HEK293 (cell line): ENCODE measurements around the gene PLCL2.

Source experiments
- CTCF ChIA-PET: fragments of 350-600 bp; formaldehyde crosslinking; extraction: SDS; loops from one replicate; lab custom pipeline; 2021; ENCODE audit warnings: antibody characterized with exemption; lab: Yijun Ruan, JAX
- POLR2A ChIA-PET: fragments of 300-600 bp; formaldehyde crosslinking; extraction: SDS; loops from one replicate; lab custom pipeline; 2020; ENCODE audit warnings: antibody characterized with exemption, inconsistent platforms; lab: Yijun Ruan, JAX
- H3K27ac ChIP-seq: fragments of 200-500 bp; sonication (Bioruptor generic); 2 replicates; pipeline ENCODE4 v1.5.1; 2014; ENCODE audit warnings: low read depth, low read length, control low read depth, inconsistent platforms; ENCODE audit errors: extremely low read depth
- H3K36me3 ChIP-seq, 2 experiments: fragments of 200-500 bp in 1 of 2; sonication (Bioruptor generic) in 1 of 2; 1 replicate in 1 of 2; 2 replicates in 1 of 2; pipeline ENCODE4 v1.5.1; 2014 to 2017; ENCODE audit warnings: inconsistent platforms in 2 of 2, low read length in 2 of 2; ENCODE audit not compliant: control insufficient read depth in 2 of 2, insufficient read depth in 1 of 2
- H3K4me1 ChIP-seq: fragments of 200-500 bp; sonication (Bioruptor generic); 2 replicates; pipeline ENCODE4 v1.5.1; 2014; ENCODE audit warnings: mild to moderate bottlenecking, low read length, inconsistent platforms; ENCODE audit not compliant: control insufficient read depth, insufficient read depth
- H3K4me3 ChIP-seq: 2 replicates; pipeline ENCODE4 v1.5.1; 2011; ENCODE audit warnings: low read depth, mild to moderate bottlenecking, control low read depth, low read length, moderate library complexity
- H3K9me3 ChIP-seq: fragments of 200-500 bp; sonication (Bioruptor generic); 2 replicates; pipeline ENCODE4 v1.5.1; 2014; ENCODE audit warnings: low read depth, low read length, inconsistent platforms; ENCODE audit not compliant: control insufficient read depth, insufficient read depth
- BCL11A ChIP-seq: fragments of 450-650 bp; formaldehyde crosslinking; IDR thresholded peaks from 2 replicates; pipeline ENCODE4 v1.5.1; 2016; ENCODE audit warnings: low read depth, missing biosample characterization, missing genetic modification characterization
- GLI2 ChIP-seq: fragments of 450-650 bp; formaldehyde crosslinking; IDR thresholded peaks from 2 replicates; pipeline ENCODE4; 2017; ENCODE audit warnings: missing biosample characterization, missing genetic modification characterization, low read depth, borderline replicate concordance
- GLIS2 ChIP-seq: fragments of 450-650 bp; formaldehyde crosslinking; IDR thresholded peaks from 2 replicates; pipeline ENCODE4 v1.5.1; 2016; ENCODE audit warnings: missing biosample characterization, missing genetic modification characterization
- KLF1 ChIP-seq: fragments of 450-650 bp; formaldehyde crosslinking; IDR thresholded peaks from 2 replicates; pipeline ENCODE4 v1.5.1; 2016; ENCODE audit warnings: missing biosample characterization, missing genetic modification characterization
- KLF16 ChIP-seq: fragments of 450-650 bp; formaldehyde crosslinking; IDR thresholded peaks from 2 replicates; pipeline ENCODE4 v1.5.1; 2017; ENCODE audit warnings: missing biosample characterization, missing genetic modification characterization
- KLF8 ChIP-seq: fragments of 450-650 bp; formaldehyde crosslinking; IDR thresholded peaks from 2 replicates; pipeline ENCODE4 v1.5.1; 2016; ENCODE audit warnings: missing biosample characterization, missing genetic modification characterization
- MZF1 ChIP-seq: fragments of 450-650 bp; formaldehyde crosslinking; IDR thresholded peaks from 2 replicates; pipeline ENCODE4 v1.5.1; 2017; ENCODE audit warnings: missing biosample characterization, missing genetic modification characterization, borderline replicate concordance
- OSR2 ChIP-seq: fragments of 450-650 bp; formaldehyde crosslinking; IDR thresholded peaks from 2 replicates; pipeline ENCODE4 v1.5.1; 2016; ENCODE audit warnings: missing biosample characterization, missing genetic modification characterization
- PBX3 ChIP-seq: sonication (generic); formaldehyde crosslinking; IDR thresholded peaks from 2 replicates; pipeline ENCODE4 v1.8.1; 2022; ENCODE audit warnings: mild to moderate bottlenecking, moderate library complexity, missing genetic modification reagents
- ZBTB1 ChIP-seq: fragments of 450-650 bp; formaldehyde crosslinking; IDR thresholded peaks from 2 replicates; pipeline ENCODE4 v1.5.1; 2016; ENCODE audit warnings: missing biosample characterization, missing genetic modification characterization
- ZEB2 ChIP-seq: fragments of 450-650 bp; formaldehyde crosslinking; IDR thresholded peaks from 2 replicates; pipeline ENCODE4 v1.5.1; 2016; ENCODE audit warnings: missing biosample characterization, missing genetic modification characterization
- ZIC2 ChIP-seq: fragments of 450-650 bp; formaldehyde crosslinking; IDR thresholded peaks from 2 replicates; pipeline ENCODE4 v1.5.1; 2016; ENCODE audit warnings: missing biosample characterization, missing genetic modification characterization
- ZNF341 ChIP-seq: fragments of 450-650 bp; formaldehyde crosslinking; IDR thresholded peaks from 2 replicates; pipeline ENCODE4; 2016; ENCODE audit warnings: low read depth, missing biosample characterization, missing genetic modification characterization
- ZNF362 ChIP-seq: fragments of 450-650 bp; formaldehyde crosslinking; IDR thresholded peaks from 2 replicates; pipeline ENCODE4 v1.5.1; 2016; ENCODE audit warnings: missing biosample characterization, missing genetic modification characterization
- ZNF391 ChIP-seq: fragments of 450-650 bp; formaldehyde crosslinking; IDR thresholded peaks from 2 replicates; pipeline ENCODE4 v1.5.1; 2016; ENCODE audit warnings: low read depth, missing biosample characterization, missing genetic modification characterization, borderline replicate concordance
- ZNF488 ChIP-seq: fragments of 450-650 bp; formaldehyde crosslinking; IDR thresholded peaks from 2 replicates; pipeline ENCODE4 v1.5.1; 2016; ENCODE audit warnings: missing biosample characterization, missing genetic modification characterization
- ZNF510 ChIP-seq: fragments of 450-650 bp; formaldehyde crosslinking; IDR thresholded peaks from 2 replicates; pipeline ENCODE4 v1.5.1; 2018; ENCODE audit warnings: mild to moderate bottlenecking, missing genetic modification characterization, missing biosample characterization; ENCODE audit not compliant: insufficient replicate concordance
- ZNF561 ChIP-seq: fragments of 450-650 bp; IDR thresholded peaks from 2 replicates; pipeline ENCODE4 v1.5.1; 2018; ENCODE audit warnings: missing biosample characterization, missing genetic modification characterization, borderline replicate concordance
- ZNF571 ChIP-seq: fragments of 450-650 bp; formaldehyde crosslinking; IDR thresholded peaks from 2 replicates; pipeline ENCODE4 v1.5.0; 2017; ENCODE audit warnings: missing biosample characterization, missing genetic modification characterization
- ZNF624 ChIP-seq: fragments of 450-650 bp; formaldehyde crosslinking; IDR thresholded peaks from 2 replicates; pipeline ENCODE4 v1.5.1; 2017; ENCODE audit warnings: missing biosample characterization, missing genetic modification characterization
- ZNF629 ChIP-seq: fragments of 450-650 bp; formaldehyde crosslinking; IDR thresholded peaks from 2 replicates; pipeline ENCODE4 v1.5.1; 2017; ENCODE audit warnings: missing biosample characterization, missing genetic modification characterization
- ZNF654 ChIP-seq: fragments of 450-650 bp; formaldehyde crosslinking; IDR thresholded peaks from 2 replicates; pipeline ENCODE4 v1.5.1; 2016; ENCODE audit warnings: low read depth, missing biosample characterization, missing genetic modification characterization
- ZNF670 ChIP-seq: fragments of 450-650 bp; formaldehyde crosslinking; IDR thresholded peaks from 2 replicates; pipeline ENCODE4 v1.5.1; 2016; ENCODE audit warnings: missing biosample characterization, missing genetic modification characterization, low read depth
- ZXDB ChIP-seq: fragments of 450-650 bp; formaldehyde crosslinking; IDR thresholded peaks from 2 replicates; pipeline ENCODE4 v1.5.1; 2016; ENCODE audit warnings: missing biosample characterization, missing genetic modification characterization
- TF ChIP-seq, protein P1 (sequence below): IDR thresholded peaks from 2 replicates; pipeline ENCODE4 v1.6.1; 2011; ENCODE audit warnings: mild to moderate bottlenecking, low read depth, low read length, borderline replicate concordance
- TF ChIP-seq, protein P2 (sequence below): fragments of 450-650 bp; formaldehyde crosslinking; IDR thresholded peaks from 2 replicates; pipeline ENCODE4 v1.5.1; 2016; ENCODE audit warnings: missing biosample characterization, missing genetic modification characterization
- TF ChIP-seq, protein P3 (sequence below): fragments of 450-650 bp; formaldehyde crosslinking; IDR thresholded peaks from 2 replicates; pipeline ENCODE4 v1.5.1; 2016; ENCODE audit warnings: missing biosample characterization, missing genetic modification characterization

PLCL2 gene

DNA sequence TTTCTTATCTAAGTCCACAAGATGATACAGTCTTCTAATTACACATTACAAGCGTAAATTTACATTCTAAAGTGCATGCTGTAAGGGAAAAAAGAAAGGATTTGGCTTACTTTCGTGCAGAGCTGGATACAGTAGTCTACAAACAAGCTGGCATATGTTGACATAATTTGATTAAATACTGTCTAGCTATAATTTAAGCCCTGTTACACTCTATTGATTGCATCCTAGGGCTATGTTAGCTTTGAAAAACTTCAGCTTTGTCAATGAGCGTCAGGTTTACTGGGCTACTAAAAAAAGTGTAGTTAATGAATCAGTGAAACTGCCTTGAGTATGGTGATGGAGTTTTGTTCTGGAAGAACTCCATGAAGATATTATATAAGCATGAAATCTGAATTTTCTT is 24.5 kb upstream of the PLCL2 start (continued):
- TF ChIP-seq, protein P1, sequence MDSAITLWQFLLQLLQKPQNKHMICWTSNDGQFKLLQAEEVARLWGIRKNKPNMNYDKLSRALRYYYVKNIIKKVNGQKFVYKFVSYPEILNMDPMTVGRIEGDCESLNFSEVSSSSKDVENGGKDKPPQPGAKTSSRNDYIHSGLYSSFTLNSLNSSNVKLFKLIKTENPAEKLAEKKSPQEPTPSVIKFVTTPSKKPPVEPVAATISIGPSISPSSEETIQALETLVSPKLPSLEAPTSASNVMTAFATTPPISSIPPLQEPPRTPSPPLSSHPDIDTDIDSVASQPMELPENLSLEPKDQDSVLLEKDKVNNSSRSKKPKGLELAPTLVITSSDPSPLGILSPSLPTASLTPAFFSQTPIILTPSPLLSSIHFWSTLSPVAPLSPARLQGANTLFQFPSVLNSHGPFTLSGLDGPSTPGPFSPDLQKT: no peak
- TF ChIP-seq ZNF654 (no peak), GLI2 (tag by site-specific recombination) (no peak), OSR2 (tag by site-specific recombination) (no peak)

DNA sequence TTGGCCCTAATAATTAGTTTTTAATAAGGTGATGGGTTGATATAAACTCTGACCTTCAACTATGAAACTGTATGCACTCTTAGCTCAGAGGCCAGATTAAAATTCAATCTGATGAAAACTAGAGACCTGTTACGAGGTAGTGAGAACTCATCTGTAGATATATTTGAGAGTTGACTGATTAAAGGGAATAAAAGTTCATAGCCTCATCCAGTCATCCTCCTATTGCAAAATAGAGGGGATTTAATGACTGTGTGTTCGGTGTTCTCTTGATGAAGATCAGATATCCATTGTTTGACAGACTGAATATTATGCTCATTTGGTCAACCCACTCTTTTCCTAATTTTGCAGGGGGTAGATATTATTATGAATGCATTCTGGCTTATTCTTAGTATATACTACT is 23.3 kb upstream of the PLCL2 start:
- no peak overlapping the region for H3K4me3 ChIP-seq
- no peak overlapping the region for H3K27ac ChIP-seq
- ChIA-PET POLR2A (interaction anchor here (0.6 kb wide), 1 partner anchor 491 kb away, joined by 5 read pairs; no protein-coding TSS in a partner anchor), CTCF (no interaction called here)
- no peaks in the 10 kb centered on the region for H3K36me3 ChIP-seq
- H3K4me1 ChIP-seq: no peaks in the 10 kb centered on the region
- no peaks in the 10 kb centered on the region for H3K9me3 ChIP-seq
- TF ChIP-seq ZNF341 (tag by site-specific recombination): no peak
- TF ChIP-seq ZNF629: no peak
- no peak for TF ChIP-seq BCL11A (tag by site-specific recombination)
- TF ChIP-seq GLIS2: no peak
- no peak for TF ChIP-seq ZNF510 (tag by site-specific recombination)
- TF ChIP-seq KLF1 (tag by site-specific recombination): no peak
- no peak for TF ChIP-seq GLI2 (tag by site-specific recombination)
- no peak for TF ChIP-seq PBX3 (CRISPR knock-in tag)
- no peak for TF ChIP-seq ZNF488 (tag by site-specific recombination)
- no peak for TF ChIP-seq MZF1 (tag by site-specific recombination)
- no peak for TF ChIP-seq ZEB2 (tag by site-specific recombination)
- TF ChIP-seq KLF8 (tag by site-specific recombination): no peak
- no peak for TF ChIP-seq ZNF391 (tag by site-specific recombination)
- TF ChIP-seq, protein P2, sequence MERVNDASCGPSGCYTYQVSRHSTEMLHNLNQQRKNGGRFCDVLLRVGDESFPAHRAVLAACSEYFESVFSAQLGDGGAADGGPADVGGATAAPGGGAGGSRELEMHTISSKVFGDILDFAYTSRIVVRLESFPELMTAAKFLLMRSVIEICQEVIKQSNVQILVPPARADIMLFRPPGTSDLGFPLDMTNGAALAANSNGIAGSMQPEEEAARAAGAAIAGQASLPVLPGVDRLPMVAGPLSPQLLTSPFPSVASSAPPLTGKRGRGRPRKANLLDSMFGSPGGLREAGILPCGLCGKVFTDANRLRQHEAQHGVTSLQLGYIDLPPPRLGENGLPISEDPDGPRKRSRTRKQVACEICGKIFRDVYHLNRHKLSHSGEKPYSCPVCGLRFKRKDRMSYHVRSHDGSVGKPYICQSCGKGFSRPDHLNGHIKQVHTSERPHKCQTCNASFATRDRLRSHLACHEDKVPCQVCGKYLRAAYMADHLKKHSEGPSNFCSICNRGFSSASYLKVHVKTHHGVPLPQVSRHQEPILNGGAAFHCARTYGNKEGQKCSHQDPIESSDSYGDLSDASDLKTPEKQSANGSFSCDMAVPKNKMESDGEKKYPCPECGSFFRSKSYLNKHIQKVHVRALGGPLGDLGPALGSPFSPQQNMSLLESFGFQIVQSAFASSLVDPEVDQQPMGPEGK: no peak
- TF ChIP-seq, all 188 proteins: peak for 0

- no peak overlapping the region for H3K4me3 ChIP-seq
- no peaks in the 10 kb centered on the region; the same call in 1 of the 2 replicates for H3K4me1 ChIP-seq
- H3K36me3 ChIP-seq: no peaks in the 10 kb centered on the region
- CTCF ChIA-PET: interaction anchor here (1.8 kb wide), 1 partner anchor 18 kb away, joined by 4 read pairs; no protein-coding TSS in a partner anchor
- H3K27ac ChIP-seq: no peak overlapping the region
- POLR2A ChIA-PET: no interaction called here
- H3K9me3 ChIP-seq: no peaks in the 10 kb centered on the region
- TF ChIP-seq ZNF561 (tag by site-specific recombination) (no peak), ZNF670 (tag by site-specific recombination) (no peak), ZNF624 (tag by site-specific recombination) (no peak), ZNF362 (tag by site-specific recombination) (no peak), KLF16 (tag by site-specific recombination) (no peak), ZBTB1 (no peak), ZXDB (tag by site-specific recombination) (no peak), ZIC2 (tag by site-specific recombination) (no peak), ZNF571 (no peak)
- TF ChIP-seq, protein P3, sequence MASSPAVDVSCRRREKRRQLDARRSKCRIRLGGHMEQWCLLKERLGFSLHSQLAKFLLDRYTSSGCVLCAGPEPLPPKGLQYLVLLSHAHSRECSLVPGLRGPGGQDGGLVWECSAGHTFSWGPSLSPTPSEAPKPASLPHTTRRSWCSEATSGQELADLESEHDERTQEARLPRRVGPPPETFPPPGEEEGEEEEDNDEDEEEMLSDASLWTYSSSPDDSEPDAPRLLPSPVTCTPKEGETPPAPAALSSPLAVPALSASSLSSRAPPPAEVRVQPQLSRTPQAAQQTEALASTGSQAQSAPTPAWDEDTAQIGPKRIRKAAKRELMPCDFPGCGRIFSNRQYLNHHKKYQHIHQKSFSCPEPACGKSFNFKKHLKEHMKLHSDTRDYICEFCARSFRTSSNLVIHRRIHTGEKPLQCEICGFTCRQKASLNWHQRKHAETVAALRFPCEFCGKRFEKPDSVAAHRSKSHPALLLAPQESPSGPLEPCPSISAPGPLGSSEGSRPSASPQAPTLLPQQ (tag by site-specific recombination): no peak
Measured at GRCh38 chr3:16864610-16865313, 20.0 kb upstream of the PLCL2 start.
